OCI-LY1 (cell line): ENCODE data around the gene ATP8A1.

Experiments
- H2AFZ ChIP-seq: fragments of 200-600 bp; sonication (generic), shearing (Covaris generic); 2 replicates; pipeline ENCODE4 v1.6.0; 2014; ENCODE audit warnings: antibody characterized with exemption, mild to moderate bottlenecking, low read length
- H3F3A ChIP-seq: fragments of 200-600 bp; sonication (generic), shearing (Covaris generic); 2 replicates; pipeline ENCODE4 v1.6.0; 2014; ENCODE audit warnings: mild to moderate bottlenecking, antibody characterized with exemption, low read length, moderate library complexity; ENCODE audit not compliant: insufficient read depth
- H3K27ac ChIP-seq: fragments of 200-600 bp; sonication (generic); 2 replicates; pipeline ENCODE4 v1.5.1; 2014; ENCODE audit warnings: low read length, mixed run types, mild to moderate bottlenecking, low read depth; ENCODE audit not compliant: poor library complexity, severe bottlenecking
- H3K27me3 ChIP-seq: fragments of 200-600 bp; sonication (generic); 2 replicates; pipeline ENCODE4 v1.6.0; 2014; ENCODE audit warnings: antibody characterized with exemption, mild to moderate bottlenecking, low read length, moderate library complexity; ENCODE audit not compliant: insufficient read depth
- H3K36me3 ChIP-seq: fragments of 200-600 bp; sonication (generic); 2 replicates; pipeline ENCODE4 v1.6.1; 2014; ENCODE audit warnings: mild to moderate bottlenecking, antibody characterized with exemption, low read length, moderate library complexity, mixed read lengths; ENCODE audit not compliant: insufficient read depth
- H3K4me1 ChIP-seq: fragments of 200-600 bp; sonication (generic); 2 replicates; pipeline ENCODE4 v1.5.1; 2014; ENCODE audit warnings: mild to moderate bottlenecking, low read length, moderate library complexity; ENCODE audit not compliant: insufficient read depth, severe bottlenecking
- H3K4me2 ChIP-seq: fragments of 200-600 bp; sonication (generic), shearing (Covaris generic); 2 replicates; pipeline ENCODE4 v1.6.1; 2014; ENCODE audit warnings: low read length
- H3K4me3 ChIP-seq: fragments of 200-600 bp; sonication (generic); 2 replicates; pipeline ENCODE4 v1.5.1; 2014; ENCODE audit warnings: low read length, low read depth, mild to moderate bottlenecking, mixed read lengths; ENCODE audit not compliant: poor library complexity, severe bottlenecking
- H3K79me2 ChIP-seq: fragments of 200-600 bp; shearing (Covaris generic); 2 replicates; pipeline ENCODE4 v1.6.1; 2016; ENCODE audit warnings: mixed run types, low read length, mixed read lengths; ENCODE audit not compliant: insufficient read depth
- H3K9ac ChIP-seq: fragments of 200-600 bp; sonication (generic), shearing (Covaris generic); 2 replicates; pipeline ENCODE4 v1.6.1; 2014; ENCODE audit warnings: mild to moderate bottlenecking, low read length, mixed read lengths
- H3K9me2 ChIP-seq: fragments of 200-600 bp; sonication (generic), shearing (Covaris generic); 2 replicates; pipeline ENCODE4 v1.6.1; 2014; ENCODE audit warnings: low read depth, mild to moderate bottlenecking, low read length, mixed read lengths
- H3K9me3 ChIP-seq: fragments of 200-600 bp; shearing (Covaris generic); 2 replicates; pipeline ENCODE4 v1.6.1; 2014; ENCODE audit warnings: low read length, mixed read lengths
- H4K20me1 ChIP-seq: fragments of 200-600 bp; sonication (generic), shearing (Covaris generic); 2 replicates; pipeline ENCODE4 v1.6.0; 2016; ENCODE audit warnings: mild to moderate bottlenecking, low read length; ENCODE audit not compliant: insufficient read depth
- CTCF ChIP-seq: fragments of 200-600 bp; sonication (generic), shearing (Covaris generic); IDR thresholded peaks from 2 replicates; pipeline ENCODE4 v1.5.1; 2017; ENCODE audit warnings: mild to moderate bottlenecking, antibody characterized with exemption, low read length, moderate library complexity, mixed read lengths
- EZH2 ChIP-seq: fragments of 200-600 bp; sonication (generic), shearing (Covaris generic); IDR thresholded peaks from 2 replicates; pipeline ENCODE4 v1.8.0; 2017; ENCODE audit warnings: borderline replicate concordance, mixed run types, mild to moderate bottlenecking, antibody characterized with exemption, low read length, moderate library complexity, mixed read lengths

Gene ATP8A1

GRCh38 chr4:42362591-42362990 is 294.3 kb downstream of the ATP8A1 start:
- Histone ChIP-seq H3K9ac (no peak overlapping the region), H3K4me2 (no peak overlapping the region), H3K9me3 (no peaks in the 10 kb centered on the region), H3K27ac (no peak overlapping the region), H3K9me2 (no peaks in the 10 kb centered on the region), H3K79me2 (no peaks in the 10 kb centered on the region), H4K20me1 (no peaks in the 10 kb centered on the region), H3K4me3 (no peak overlapping the region), H2AFZ (no peak overlapping the region), H3K27me3 (no peaks in the 10 kb centered on the region), H3K36me3 (no peaks in the 10 kb centered on the region), H3F3A (no peaks in the 10 kb centered on the region), H3K4me1 (no peaks in the 10 kb centered on the region)
- TF ChIP-seq CTCF (no peak), EZH2 (no peak)

GRCh38 chr4:42361456-42361855 is 295.4 kb downstream of the ATP8A1 start:
- H3F3A ChIP-seq = no peaks in the 10 kb centered on the region
- H3K79me2 ChIP-seq = no peaks in the 10 kb centered on the region
- no peak overlapping the region for H3K4me2 ChIP-seq
- H3K4me1 ChIP-seq = no peaks in the 10 kb centered on the region
- no peak overlapping the region for H2AFZ ChIP-seq
- no peaks in the 10 kb centered on the region for H4K20me1 ChIP-seq
- H3K9me3 ChIP-seq = no peaks in the 10 kb centered on the region
- TF ChIP-seq EZH2 = no peak
- TF ChIP-seq CTCF = no peak
- H3K4me3 ChIP-seq = no peak overlapping the region
- no peak overlapping the region for H3K9ac ChIP-seq
- no peaks in the 10 kb centered on the region for H3K9me2 ChIP-seq
- H3K36me3 ChIP-seq = no peaks in the 10 kb centered on the region
- H3K27me3 ChIP-seq = no peaks in the 10 kb centered on the region
- H3K27ac ChIP-seq = no peak overlapping the region

- no peak overlapping the region for H3K4me3 ChIP-seq
- H3K27ac ChIP-seq = no peak overlapping the region
- no peak overlapping the region for H3K4me2 ChIP-seq
- no peaks in the 10 kb centered on the region for H3K9me3 ChIP-seq
- no peaks in the 10 kb centered on the region for H3F3A ChIP-seq
- no peaks in the 10 kb centered on the region for H3K9me2 ChIP-seq
- no peak overlapping the region for H3K9ac ChIP-seq
- no peaks in the 10 kb centered on the region for H3K36me3 ChIP-seq
- TF ChIP-seq CTCF (no peak), EZH2 (no peak)
- H2AFZ ChIP-seq = no peak overlapping the region
- H3K27me3 ChIP-seq = no peaks in the 10 kb centered on the region
- no peaks in the 10 kb centered on the region for H3K79me2 ChIP-seq
- no peaks in the 10 kb centered on the region for H3K4me1 ChIP-seq
- H4K20me1 ChIP-seq = no peaks in the 10 kb centered on the region
These were observed 296.6 kb downstream of the ATP8A1 start for GRCh38 chr4:42360256-42360669.
